MCF 10A (cell line): ENCODE results near the gene ZSCAN32. TPM values are rescaled to one million over a fixed set of nuclear protein-coding genes. Genes with fewer than 3 reads are reported as not detected.

Experiments
- BruUV-seq: library from RNA; stranded (reverse); fragments of 400-500 nt; replicated peaks from 2 replicates; lab custom pipeline; 2021; lab: Mats Ljungman, UMichigan
- CTCF ChIA-PET: fragments of 300-600 bp; sonication (Branson Sonifier 250); formaldehyde crosslinking; extraction: SDS; loops from one replicate; lab custom pipeline; 2021; ENCODE audit warnings: antibody characterized with exemption, inconsistent platforms; lab: Yijun Ruan, JAX
- POLR2A ChIA-PET: fragments of 300-600, 350-650 bp; sonication (Branson Sonifier 250); formaldehyde crosslinking; extraction: SDS; loops from one replicate; lab custom pipeline; 2020; ENCODE audit warnings: antibody characterized with exemption, inconsistent platforms; lab: Yijun Ruan, JAX
- DNase-seq: peaks from one replicate; pipeline ENCODE4 v3.0.0-alpha.2; 2018; ENCODE audit not compliant: unreplicated experiment
- H3K27ac Mint-ChIP-seq: one replicate; pipeline ENCODE4 v1.8.0; 2022; ENCODE audit warnings: mild to moderate bottlenecking, low read depth, mixed read lengths; ENCODE audit not compliant: unreplicated experiment
- H3K27me3 Mint-ChIP-seq: one replicate; pipeline ENCODE4 v1.8.0; 2022; ENCODE audit warnings: mixed read lengths; ENCODE audit not compliant: insufficient read depth, unreplicated experiment
- H3K36me3 Mint-ChIP-seq: one replicate; pipeline ENCODE4 v1.8.0; 2022; ENCODE audit warnings: mild to moderate bottlenecking, moderate library complexity, mixed read lengths; ENCODE audit not compliant: insufficient read depth, unreplicated experiment
- H3K4me1 Mint-ChIP-seq: one replicate; pipeline ENCODE4 v1.8.0; 2022; ENCODE audit warnings: mixed read lengths; ENCODE audit not compliant: insufficient read depth, unreplicated experiment
- H3K4me3 Mint-ChIP-seq: one replicate; pipeline ENCODE4 v1.8.0; 2022; ENCODE audit warnings: mild to moderate bottlenecking, moderate library complexity, mixed read lengths; ENCODE audit not compliant: unreplicated experiment
- H3K9me3 Mint-ChIP-seq: one replicate; pipeline ENCODE4 v1.8.0; 2022; ENCODE audit warnings: mixed read lengths; ENCODE audit not compliant: unreplicated experiment
- intact Hi-C: fragments of 100-400 bp; cut with micrococcal nuclease; formaldehyde crosslinking; loops from 2 replicates; pipeline ENCODE4 v1.14.1; 2022
- total RNA-seq: library from RNA; stranded (reverse); gene quantifications from 2 replicates; pipeline ENCODE4 v1.2.3, GENCODE V29; 2022
- TF ChIP-seq, protein P1 (sequence below): fragments of 200-600 bp; IDR thresholded peaks from one replicate; pipeline ENCODE4 v1.8.0; 2022; ENCODE audit warnings: antibody characterized with exemption, mild to moderate bottlenecking; ENCODE audit not compliant: unreplicated experiment

The ZSCAN32 gene
- total RNA-seq, 1 experiment from 2014 or later, result 17.5 TPM

DNA sequence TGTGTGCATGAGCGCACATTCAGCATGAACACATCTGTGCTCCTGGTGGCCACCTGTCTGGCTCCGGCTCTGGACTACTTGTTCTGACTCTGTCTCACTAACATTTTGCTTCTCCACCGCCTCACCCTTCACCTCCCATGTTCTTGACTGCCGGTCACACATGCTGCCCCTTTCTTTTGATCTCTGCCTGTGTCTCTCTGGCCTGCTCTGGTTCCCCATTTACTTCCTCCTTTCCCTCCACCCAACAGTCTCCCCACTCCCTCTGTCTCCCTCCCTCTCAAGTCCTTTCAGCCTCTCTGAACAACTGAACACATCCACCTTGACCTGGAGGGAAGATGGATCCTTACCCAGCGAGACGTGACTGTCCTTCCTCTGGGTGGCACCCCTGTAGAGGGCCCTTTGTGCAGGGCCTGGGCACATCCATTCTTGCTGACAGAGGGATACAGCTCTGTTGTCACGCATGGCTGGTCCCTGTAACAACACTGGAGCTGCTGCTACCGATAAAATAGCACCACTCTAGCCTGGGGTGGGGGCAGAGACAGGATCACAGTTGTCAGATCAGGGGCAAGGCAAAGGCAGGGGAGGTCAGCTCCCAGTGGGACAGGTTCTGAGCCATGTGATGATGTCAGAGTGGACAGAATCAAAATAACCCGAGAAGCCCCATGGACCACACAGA is 11.0 kb downstream of the ZSCAN32 start:
- Mint-ChIP-seq H3K4me1 (no peaks in the 10 kb centered on the region), H3K9me3 (peaks cover 23% of the 10 kb centered on the region), H3K27me3 (no peaks in the 10 kb centered on the region), H3K27ac (no peak overlapping the region), H3K4me3 (no peak overlapping the region), H3K36me3 (peaks cover 82% of the 10 kb centered on the region)
- DNase-seq, result no peak
- TF ChIP-seq, protein P1, sequence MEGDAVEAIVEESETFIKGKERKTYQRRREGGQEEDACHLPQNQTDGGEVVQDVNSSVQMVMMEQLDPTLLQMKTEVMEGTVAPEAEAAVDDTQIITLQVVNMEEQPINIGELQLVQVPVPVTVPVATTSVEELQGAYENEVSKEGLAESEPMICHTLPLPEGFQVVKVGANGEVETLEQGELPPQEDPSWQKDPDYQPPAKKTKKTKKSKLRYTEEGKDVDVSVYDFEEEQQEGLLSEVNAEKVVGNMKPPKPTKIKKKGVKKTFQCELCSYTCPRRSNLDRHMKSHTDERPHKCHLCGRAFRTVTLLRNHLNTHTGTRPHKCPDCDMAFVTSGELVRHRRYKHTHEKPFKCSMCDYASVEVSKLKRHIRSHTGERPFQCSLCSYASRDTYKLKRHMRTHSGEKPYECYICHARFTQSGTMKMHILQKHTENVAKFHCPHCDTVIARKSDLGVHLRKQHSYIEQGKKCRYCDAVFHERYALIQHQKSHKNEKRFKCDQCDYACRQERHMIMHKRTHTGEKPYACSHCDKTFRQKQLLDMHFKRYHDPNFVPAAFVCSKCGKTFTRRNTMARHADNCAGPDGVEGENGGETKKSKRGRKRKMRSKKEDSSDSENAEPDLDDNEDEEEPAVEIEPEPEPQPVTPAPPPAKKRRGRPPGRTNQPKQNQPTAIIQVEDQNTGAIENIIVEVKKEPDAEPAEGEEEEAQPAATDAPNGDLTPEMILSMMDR, result no peak
- BruUV-seq, result no TSS peak
- intact Hi-C loops, result no loop called here
- ChIA-PET CTCF (no interaction called here), POLR2A (interaction anchor here (0.7 kb wide), 1 partner anchor 9 kb away, joined by 3 read pairs; no protein-coding TSS in a partner anchor)

DNA sequence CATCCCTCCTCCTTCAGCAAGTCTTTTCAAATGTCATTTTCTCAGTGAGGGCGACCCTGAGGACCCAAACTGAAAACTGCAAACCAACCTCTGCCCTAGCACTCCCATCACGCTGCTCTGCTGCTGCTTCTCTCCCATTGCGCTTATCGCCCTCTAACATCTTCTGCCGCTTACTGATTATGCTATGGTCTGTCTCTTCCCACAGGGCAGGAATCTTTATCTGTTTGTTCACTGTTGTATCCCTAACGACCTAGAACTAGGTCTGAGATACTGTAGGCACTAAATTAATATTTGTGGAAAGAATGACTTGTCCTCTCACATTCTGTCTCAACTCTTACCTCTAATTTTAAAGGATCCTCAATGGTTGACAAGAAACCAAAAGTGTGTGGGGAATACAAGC is 12.5 kb downstream of the ZSCAN32 start:
- CTCF ChIA-PET, result interaction anchor here (0.7 kb wide), 1 partner anchor 1321 kb away, joined by 4 read pairs; no protein-coding TSS in a partner anchor
- H3K36me3 Mint-ChIP-seq, result peaks cover 82% of the 10 kb centered on the region
- POLR2A ChIA-PET, result interaction anchor here (1.0 kb wide), 1 partner anchor 11 kb away, joined by 3 read pairs; no protein-coding TSS in a partner anchor
- DNase-seq, result no peak
- TF ChIP-seq, protein P1, result no peak
- BruUV-seq, result no TSS peak
- H3K27me3 Mint-ChIP-seq, result no peaks in the 10 kb centered on the region
- no peak overlapping the region for H3K27ac Mint-ChIP-seq
- peaks cover 30% of the 10 kb centered on the region for H3K9me3 Mint-ChIP-seq
- no peak overlapping the region for H3K4me3 Mint-ChIP-seq
- intact Hi-C loops, result no loop called here
- no peaks in the 10 kb centered on the region for H3K4me1 Mint-ChIP-seq

DNA sequence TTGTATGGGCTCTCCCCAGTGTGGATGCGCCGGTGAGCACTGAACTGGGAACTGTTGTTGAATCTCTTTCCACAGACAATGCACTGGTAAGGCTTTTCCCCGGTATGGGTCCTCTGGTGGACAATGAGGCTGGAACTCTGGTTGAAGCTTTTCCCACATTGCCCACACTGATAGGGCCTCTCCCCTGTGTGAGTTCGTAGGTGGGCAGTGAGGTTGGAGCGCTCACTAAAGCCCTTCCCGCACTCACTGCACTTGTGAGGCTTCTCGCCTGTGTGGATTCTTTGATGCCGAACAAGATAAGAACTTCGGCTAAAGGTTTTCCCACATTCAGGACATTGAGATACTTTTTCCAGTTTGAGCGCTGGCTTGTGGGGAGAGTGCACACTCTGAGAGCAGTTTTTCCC is 17.8 kb downstream of the ZSCAN32 start:
- H3K4me3 Mint-ChIP-seq, result no peak overlapping the region
- H3K36me3 Mint-ChIP-seq, result peaks cover 47% of the 10 kb centered on the region
- H3K27ac Mint-ChIP-seq, result no peak overlapping the region
- H3K27me3 Mint-ChIP-seq, result no peaks in the 10 kb centered on the region
- H3K4me1 Mint-ChIP-seq, result no peaks in the 10 kb centered on the region
- peak; percentile 7 for DNase-seq
- ChIA-PET CTCF (interaction anchor here (0.7 to 1.3 kb wide), 3 partner anchors 8 to 572 kb away, joined by 3 to 4 read pairs (median 3); partner anchors contain the start of genes ZNF174 and ZSCAN32), POLR2A (interaction anchor here (0.7 to 1.8 kb wide), 2 partner anchors 13 to 18 kb away, joined by 3 to 6 read pairs; partner anchors contain the start of genes ZNF174 and ZSCAN32)
- intact Hi-C loops, result no loop called here
- TF ChIP-seq, protein P1, result no peak
- BruUV-seq, result no TSS peak
- H3K9me3 Mint-ChIP-seq, result peaks cover 47% of the 10 kb centered on the region

DNA sequence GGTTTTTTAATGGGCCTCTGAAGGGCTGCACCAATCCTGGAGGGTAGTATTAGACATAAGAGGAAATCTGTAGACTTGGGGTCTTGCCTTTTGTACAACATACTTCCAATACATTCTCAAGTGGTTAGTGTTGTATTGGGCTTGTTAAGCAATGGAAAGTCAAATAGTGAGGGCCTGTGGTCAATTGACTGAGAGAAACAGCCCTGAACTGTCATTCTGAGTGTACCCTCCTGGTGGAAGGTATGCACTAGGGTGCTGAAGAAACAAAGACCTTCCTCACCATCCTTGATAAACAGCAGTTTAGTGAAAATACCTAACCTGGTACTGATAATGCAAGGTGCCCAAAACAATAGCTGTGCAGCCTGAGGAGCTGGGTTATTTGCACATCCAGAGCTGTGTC is 22.9 kb downstream of the ZSCAN32 start:
- H3K27ac Mint-ChIP-seq, result no peak overlapping the region
- no peak overlapping the region for H3K4me3 Mint-ChIP-seq
- H3K4me1 Mint-ChIP-seq, result no peaks in the 10 kb centered on the region
- no peak for DNase-seq
- ChIA-PET CTCF (no interaction called here), POLR2A (no interaction called here)
- intact Hi-C loops, result no loop called here
- H3K9me3 Mint-ChIP-seq, result peaks cover 42% of the 10 kb centered on the region
- BruUV-seq, result no TSS peak
- H3K27me3 Mint-ChIP-seq, result no peaks in the 10 kb centered on the region
- peaks cover 11% of the 10 kb centered on the region for H3K36me3 Mint-ChIP-seq
- TF ChIP-seq, protein P1, result no peak
